Right atrium auricular region (tissue), 2 donors: ENCODE data around the gene UROS. TPM values are rescaled to one million over a fixed set of nuclear protein-coding genes. Genes with fewer than 3 reads are reported as not detected.

ENCODE experiments used
- DNase-seq: peaks from one replicate; pipeline ENCODE4 v3.0.0-alpha.2; 2019; ENCODE audit warnings: low spot score
- H3K27ac ChIP-seq, 2 donors: fragments of 200-600 bp; sonication (generic); 1 replicate in 1 of 2; 2 replicates in 1 of 2; pipeline ENCODE4 v1.5.1; 2016 to 2019
- H3K27me3 ChIP-seq, 2 donors: fragments of 200-600 bp; sonication (generic); one replicate each; pipeline versions ENCODE4 v1.5.1 to v1.6.0; 2017 to 2019
- H3K36me3 ChIP-seq: fragments of 200-600 bp; sonication (generic); one replicate; pipeline ENCODE4 v1.5.1; 2016
- H3K4me1 ChIP-seq, 2 donors: fragments of 200-600 bp; sonication (generic); one replicate each; pipeline versions ENCODE4 v1.5.1 to v1.6.0; 2017 to 2019
- H3K4me3 ChIP-seq, 2 donors: fragments of 200-600 bp; sonication (generic); 1 replicate in 1 of 2; 2 replicates in 1 of 2; pipeline ENCODE4 v1.5.1; 2017 to 2019; ENCODE audit warnings: mild to moderate bottlenecking in 1 of 2, moderate library complexity in 1 of 2
- H3K9me3 ChIP-seq, 2 donors: fragments of 200-600 bp; sonication (generic); one replicate each; pipeline ENCODE4 v1.5.1; 2019
- CTCF ChIP-seq, 2 donors: fragments of 200-600 bp; sonication (generic); IDR thresholded peaks; one replicate each; pipeline ENCODE4 v1.5.1; 2019; ENCODE audit warnings: antibody characterized with exemption in 2 of 2
- total RNA-seq, 2 donors: library from RNA; depleted of rRNA; stranded (reverse); fragments of >200 nt; gene quantifications; one replicate each; pipeline ENCODE4 v1.1.0, GENCODE V29; 2016

Gene UROS
- total RNA-seq, 2 donors from 2014 or later, result 54.1 to 81.0 TPM

- Histone ChIP-seq H3K27ac (no peak overlapping the region), H3K27me3 (no peaks in the 10 kb centered on the region), H3K9me3 (no peaks in the 10 kb centered on the region), H3K4me3 (no peak overlapping the region), H3K36me3 (peaks cover 51% of the 10 kb centered on the region), H3K4me1 (peaks cover 0 to 20% of the 10 kb centered on the region in 2 donors)
- DNase-seq, result no peak
- no peak for TF ChIP-seq CTCF (IDR thresholded peaks at IDR 0.05)
Observed at GRCh38 chr10:125843603-125844329, 20.7 kb upstream of the UROS start.

- no peak for DNase-seq
- TF ChIP-seq CTCF (IDR thresholded peaks at IDR 0.05), result no peak
- Histone ChIP-seq H3K4me3 (no peak overlapping the region), H3K27me3 (no peaks in the 10 kb centered on the region), H3K36me3 (peaks cover 65% of the 10 kb centered on the region), H3K9me3 (no peaks in the 10 kb centered on the region), H3K4me1 (peaks cover 0 to 13% of the 10 kb centered on the region in 2 donors), H3K27ac (no peak overlapping the region)
Observed at GRCh38 chr10:125840955-125841354, 17.9 kb upstream of the UROS start.

- peaks cover 0 to 13% of the 10 kb centered on the region in 2 donors for H3K4me1 ChIP-seq
- DNase-seq, result no peak
- TF ChIP-seq CTCF (IDR thresholded peaks at IDR 0.05), result no peak
- no peaks in the 10 kb centered on the region for H3K9me3 ChIP-seq
- no peak overlapping the region for H3K27ac ChIP-seq
- H3K27me3 ChIP-seq, result no peaks in the 10 kb centered on the region
- no peak overlapping the region for H3K4me3 ChIP-seq
- peaks cover 70% of the 10 kb centered on the region for H3K36me3 ChIP-seq
Observed at GRCh38 chr10:125840406-125840805, 17.3 kb upstream of the UROS start.

- Histone ChIP-seq H3K9me3 (no peaks in the 10 kb centered on the region), H3K27ac (no peak overlapping the region), H3K27me3 (no peaks in the 10 kb centered on the region), H3K4me3 (no peak overlapping the region), H3K4me1 (peaks cover 0 to under 1% of the 10 kb centered on the region in 2 donors), H3K36me3 (peaks cover 79% of the 10 kb centered on the region)
- TF ChIP-seq CTCF (IDR thresholded peaks at IDR 0.05), result no peak
- no peak for DNase-seq
Observed at GRCh38 chr10:125838802-125839575, 15.9 kb upstream of the UROS start.

- Histone ChIP-seq H3K9me3 (no peaks in the 10 kb centered on the region), H3K27me3 (no peaks in the 10 kb centered on the region), H3K4me1 (no peaks in the 10 kb centered on the region), H3K36me3 (peaks cover 95% of the 10 kb centered on the region), H3K4me3 (no peak overlapping the region), H3K27ac (no peak overlapping the region)
- DNase-seq, result no peak
- TF ChIP-seq CTCF (IDR thresholded peaks at IDR 0.05), result no peak
Observed at GRCh38 chr10:125836746-125837145, 13.7 kb upstream of the UROS start.
